Fibroblast of peridontal ligament (primary cell): ENCODE data around the gene GPRASP1.
"Not testable (repeated sequence)": the region's sequence is repeated elsewhere in the genome, so short reads cannot be mapped to it uniquely, and the experiment has no call there.

Experiments
- DNase-seq: peaks from one replicate; pipeline ENCODE4 v3.0.0-alpha.2; 2010; ENCODE audit errors: extremely low read depth

Gene GPRASP1, protein sequence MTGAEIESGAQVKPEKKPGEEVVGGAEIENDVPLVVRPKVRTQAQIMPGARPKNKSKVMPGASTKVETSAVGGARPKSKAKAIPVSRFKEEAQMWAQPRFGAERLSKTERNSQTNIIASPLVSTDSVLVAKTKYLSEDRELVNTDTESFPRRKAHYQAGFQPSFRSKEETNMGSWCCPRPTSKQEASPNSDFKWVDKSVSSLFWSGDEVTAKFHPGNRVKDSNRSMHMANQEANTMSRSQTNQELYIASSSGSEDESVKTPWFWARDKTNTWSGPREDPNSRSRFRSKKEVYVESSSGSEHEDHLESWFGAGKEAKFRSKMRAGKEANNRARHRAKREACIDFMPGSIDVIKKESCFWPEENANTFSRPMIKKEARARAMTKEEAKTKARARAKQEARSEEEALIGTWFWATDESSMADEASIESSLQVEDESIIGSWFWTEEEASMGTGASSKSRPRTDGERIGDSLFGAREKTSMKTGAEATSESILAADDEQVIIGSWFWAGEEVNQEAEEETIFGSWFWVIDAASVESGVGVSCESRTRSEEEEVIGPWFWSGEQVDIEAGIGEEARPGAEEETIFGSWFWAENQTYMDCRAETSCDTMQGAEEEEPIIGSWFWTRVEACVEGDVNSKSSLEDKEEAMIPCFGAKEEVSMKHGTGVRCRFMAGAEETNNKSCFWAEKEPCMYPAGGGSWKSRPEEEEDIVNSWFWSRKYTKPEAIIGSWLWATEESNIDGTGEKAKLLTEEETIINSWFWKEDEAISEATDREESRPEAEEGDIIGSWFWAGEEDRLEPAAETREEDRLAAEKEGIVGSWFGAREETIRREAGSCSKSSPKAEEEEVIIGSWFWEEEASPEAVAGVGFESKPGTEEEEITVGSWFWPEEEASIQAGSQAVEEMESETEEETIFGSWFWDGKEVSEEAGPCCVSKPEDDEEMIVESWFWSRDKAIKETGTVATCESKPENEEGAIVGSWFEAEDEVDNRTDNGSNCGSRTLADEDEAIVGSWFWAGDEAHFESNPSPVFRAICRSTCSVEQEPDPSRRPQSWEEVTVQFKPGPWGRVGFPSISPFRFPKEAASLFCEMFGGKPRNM (N-terminal part only)

DNA sequence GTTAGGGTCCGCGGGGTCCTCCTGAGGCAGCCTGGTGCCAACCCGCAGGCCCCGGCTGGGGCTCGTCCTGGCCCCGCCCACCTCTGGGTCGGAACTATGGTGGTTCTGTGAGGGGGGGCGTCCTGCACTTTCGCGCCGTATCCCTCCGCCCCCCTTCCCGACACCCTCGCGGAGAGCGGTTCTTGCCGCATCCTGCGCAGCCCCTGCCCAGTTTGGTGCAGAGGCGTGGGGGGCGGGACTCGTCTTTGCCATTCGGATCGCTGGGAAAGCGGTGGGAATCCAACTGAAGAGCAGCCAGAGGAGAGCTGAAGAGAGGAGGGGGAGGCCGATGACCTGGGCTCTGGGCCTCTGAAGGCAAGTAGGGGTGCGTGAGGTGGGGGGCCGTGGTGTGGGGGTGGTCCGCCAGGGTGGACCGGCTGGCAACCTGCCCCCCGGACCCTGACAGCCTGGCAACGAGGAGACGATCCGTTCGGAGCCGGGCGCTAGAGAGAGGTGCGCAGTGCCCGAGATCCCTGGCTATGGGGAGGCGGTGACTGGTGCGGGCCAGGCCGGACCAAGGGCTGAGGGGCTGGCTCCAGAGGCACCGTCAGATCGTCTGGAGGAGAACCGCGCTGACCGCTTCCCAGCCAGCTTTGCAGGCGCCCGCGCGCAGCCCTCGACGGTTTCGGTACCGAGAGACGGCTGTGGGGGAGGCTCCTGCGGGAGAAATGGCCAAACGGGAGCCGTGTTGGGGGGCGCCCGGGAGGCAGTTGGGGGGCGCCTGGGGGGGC lies at the start of gene GPRASP1:
GPRASP1 (plus strand) TSS at position 242 of the 770 bp plus-strand sequence. CDS start 2,431 bp downstream, outside the sequence.
- peak; percentile 27 for DNase-seq

DNA sequence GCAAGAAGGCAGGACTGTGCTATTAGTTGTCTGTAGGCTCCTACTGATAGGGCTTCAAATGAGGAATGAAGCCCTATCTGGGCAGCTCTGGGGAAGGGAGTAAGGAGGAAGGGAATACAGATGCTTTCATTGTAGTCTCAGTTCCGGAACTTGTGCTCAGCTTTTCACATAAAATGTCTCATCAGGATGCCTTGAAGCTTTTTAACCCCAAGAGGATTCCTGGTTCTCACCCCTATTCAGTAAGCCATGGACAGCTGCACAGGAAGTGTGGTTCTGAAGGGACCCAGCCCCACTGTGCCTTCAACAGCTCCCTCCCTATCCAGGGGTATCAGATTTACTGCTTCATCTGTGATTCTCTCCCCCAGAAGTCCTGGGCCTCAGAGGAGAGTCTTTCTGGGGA lies 47.0 kb upstream of the GPRASP1 start:
- DNase-seq: no peak

DNA sequence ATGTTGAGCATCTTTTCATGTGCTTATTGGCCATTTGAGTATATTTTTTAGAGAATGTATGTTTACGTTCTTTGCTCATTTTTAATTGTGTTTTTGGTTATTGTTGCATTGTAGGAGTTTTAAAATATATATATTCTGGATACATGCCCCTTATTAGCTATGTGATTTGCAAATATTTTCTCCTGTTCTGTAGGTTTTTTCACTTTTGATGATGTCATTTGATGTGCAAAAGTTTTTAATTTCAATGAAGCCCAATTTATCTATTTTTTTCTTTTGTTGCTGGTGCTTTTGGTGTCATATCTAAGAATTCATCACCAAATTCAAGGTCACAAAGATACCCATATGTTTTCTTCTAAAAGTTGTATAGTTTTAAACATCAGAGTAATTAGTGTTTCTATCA lies 45.2 kb upstream of the GPRASP1 start:
- no peak for DNase-seq

DNA sequence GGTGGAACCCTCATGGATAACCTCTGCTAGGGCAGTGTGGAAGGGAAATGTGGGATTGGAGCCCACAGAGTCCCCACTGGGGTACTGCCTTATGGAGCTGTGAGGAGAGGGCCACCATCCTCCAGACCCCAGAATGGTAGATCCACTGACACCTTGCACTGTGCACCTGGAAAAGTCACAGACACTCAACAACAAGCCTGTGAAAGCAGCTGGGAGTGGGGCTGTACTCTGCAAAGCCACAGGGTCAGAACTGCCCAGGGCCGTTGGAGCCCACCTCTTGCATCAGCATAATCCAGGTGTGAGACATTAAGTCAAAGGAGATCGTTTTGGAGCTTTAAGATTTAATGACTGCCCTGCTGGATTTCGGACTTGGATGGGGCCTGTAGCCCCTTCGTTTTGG lies 40.4 kb upstream of the GPRASP1 start:
- no peak for DNase-seq

DNA sequence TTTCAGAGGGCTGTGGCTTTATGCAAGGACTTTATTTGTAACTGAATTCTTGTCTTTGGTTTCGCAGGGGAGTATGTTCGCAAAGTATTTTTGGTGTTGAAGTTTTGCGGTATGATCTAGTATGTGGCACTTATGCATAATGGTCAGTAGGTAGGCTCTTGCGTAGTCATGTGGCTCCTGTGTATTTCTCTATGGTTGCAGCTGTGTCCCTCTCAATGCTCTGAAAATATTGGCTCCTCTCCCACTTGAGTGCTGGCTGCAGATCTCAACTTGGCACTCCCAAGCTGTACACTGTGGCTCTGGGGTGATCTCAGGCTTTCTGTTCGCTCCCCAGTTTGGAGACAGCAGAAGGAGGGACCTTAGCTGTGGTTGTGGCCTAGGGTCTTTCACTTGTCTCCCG lies 27.2 kb upstream of the GPRASP1 start:
- DNase-seq: peak; percentile 71

DNA sequence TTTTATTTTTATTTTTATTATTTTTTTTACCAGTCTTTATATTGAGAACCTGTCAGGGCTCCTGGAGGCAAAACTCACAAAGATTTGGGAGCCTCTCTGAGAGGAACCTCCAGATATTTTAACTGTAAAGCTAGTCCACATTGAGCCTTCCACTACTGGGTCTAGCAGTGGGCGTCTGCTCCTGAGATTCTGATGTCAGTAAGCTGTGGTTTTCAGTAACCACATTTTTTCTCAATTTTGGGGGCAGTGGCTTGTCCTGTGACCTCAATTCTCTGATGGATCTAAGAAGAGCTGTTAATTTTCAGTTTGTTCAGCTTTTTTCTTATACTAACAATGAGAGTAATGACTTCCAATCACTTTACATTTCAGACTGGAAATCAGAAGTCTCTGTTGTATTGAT lies 23.6 kb upstream of the GPRASP1 start:
- DNase-seq: no peak

DNA sequence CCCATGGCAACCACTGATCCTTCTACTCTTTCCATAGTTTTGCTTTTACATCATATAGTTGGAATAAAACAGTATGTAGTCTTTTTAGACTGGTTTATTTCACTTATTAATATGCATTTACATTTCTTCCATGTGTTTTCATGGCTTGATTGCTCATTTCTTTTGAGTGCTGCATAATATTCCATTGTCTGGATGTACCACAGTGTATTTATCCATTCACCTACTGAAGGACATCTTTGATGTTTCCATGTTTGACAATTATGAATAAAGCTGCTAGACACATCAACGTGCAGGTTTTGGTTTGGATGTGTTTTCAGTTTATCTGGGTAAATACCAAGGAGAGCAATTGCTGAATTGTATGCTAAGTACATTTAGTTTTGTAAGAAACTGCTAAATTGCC lies 13.7 kb upstream of the GPRASP1 start:
- no peak for DNase-seq

DNA sequence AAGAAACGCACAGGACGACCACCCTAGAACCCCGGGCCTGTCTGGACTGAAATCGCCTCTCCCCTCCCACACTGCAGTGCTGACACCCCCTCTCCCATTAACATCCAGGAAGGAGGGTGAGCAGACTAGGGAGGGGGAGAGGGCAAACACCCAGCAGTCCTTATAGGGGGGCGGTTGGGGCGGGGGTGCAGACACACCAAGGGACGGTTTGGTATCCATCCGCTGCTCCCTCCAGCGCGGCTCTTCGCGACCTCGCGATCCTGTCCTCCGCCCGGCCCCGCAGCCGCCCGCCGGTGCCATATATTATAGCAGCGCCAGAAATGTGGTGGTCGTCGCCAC lies 411 bp upstream of the GPRASP1 start:
- no peak for DNase-seq

DNA sequence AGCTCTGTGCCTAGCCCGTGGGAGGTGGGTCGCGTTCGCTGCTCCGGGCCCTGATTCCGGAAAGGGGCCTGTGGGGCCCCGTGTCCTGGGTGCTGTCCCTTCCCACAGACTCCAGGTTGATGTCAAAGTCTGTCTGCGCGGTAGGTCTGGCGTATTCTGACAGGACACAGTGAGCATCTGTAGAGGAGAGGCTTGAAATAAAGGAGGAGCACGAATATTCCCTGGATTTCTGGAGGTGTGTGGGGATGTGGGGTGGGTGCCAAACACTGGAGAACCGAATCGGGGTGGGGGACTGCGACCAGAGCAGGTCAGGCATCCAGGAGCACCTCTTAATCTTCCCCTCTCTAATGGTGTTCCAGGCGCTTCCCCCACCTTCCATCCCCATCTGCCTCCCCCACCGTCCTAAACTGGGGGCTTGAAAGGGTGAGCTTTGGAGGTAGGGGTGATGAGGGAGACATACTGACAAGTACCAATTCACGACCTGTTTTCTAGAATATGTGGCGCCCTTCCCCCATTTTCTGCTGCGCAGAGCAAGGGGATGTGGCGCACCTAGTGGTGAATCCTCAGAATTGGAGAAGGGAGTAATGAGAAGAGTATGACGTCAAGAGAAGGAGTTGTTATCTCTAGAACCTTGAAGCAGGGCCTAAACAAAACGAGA lies 877 bp downstream of the GPRASP1 start:
- DNase-seq: peak; percentile 45

DNA sequence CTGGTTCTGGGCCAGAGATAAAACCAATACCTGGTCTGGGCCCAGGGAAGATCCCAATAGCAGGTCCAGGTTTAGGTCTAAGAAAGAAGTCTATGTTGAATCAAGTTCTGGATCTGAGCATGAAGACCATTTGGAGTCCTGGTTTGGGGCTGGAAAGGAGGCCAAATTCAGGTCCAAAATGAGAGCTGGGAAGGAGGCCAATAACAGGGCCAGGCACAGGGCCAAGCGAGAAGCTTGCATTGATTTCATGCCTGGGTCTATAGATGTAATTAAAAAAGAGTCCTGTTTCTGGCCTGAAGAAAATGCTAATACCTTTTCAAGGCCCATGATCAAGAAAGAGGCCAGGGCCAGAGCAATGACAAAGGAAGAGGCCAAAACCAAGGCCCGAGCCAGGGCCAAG lies 3.4 kb downstream of the GPRASP1 start:
- DNase-seq: no peak

DNA sequence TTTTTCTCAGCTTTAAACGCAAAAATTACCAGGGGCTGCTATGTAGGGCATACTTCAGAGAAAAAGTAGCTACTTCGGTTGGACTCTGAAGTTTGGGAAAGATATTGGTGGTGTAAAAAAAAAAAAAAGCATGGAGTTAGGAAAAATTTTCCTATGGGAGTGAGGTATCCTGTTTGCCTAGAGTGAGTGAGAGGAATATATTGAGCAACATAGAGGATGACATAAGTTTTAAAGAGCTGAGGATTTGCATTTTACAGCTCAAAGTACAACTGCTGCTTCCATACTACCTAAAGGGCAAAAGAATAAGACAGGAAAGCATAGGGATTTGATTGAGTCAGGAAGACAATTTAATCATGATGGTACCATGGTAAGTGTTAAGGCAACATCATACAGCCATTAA lies 7.3 kb downstream of the GPRASP1 start:
- peak; percentile 18 for DNase-seq

DNA sequence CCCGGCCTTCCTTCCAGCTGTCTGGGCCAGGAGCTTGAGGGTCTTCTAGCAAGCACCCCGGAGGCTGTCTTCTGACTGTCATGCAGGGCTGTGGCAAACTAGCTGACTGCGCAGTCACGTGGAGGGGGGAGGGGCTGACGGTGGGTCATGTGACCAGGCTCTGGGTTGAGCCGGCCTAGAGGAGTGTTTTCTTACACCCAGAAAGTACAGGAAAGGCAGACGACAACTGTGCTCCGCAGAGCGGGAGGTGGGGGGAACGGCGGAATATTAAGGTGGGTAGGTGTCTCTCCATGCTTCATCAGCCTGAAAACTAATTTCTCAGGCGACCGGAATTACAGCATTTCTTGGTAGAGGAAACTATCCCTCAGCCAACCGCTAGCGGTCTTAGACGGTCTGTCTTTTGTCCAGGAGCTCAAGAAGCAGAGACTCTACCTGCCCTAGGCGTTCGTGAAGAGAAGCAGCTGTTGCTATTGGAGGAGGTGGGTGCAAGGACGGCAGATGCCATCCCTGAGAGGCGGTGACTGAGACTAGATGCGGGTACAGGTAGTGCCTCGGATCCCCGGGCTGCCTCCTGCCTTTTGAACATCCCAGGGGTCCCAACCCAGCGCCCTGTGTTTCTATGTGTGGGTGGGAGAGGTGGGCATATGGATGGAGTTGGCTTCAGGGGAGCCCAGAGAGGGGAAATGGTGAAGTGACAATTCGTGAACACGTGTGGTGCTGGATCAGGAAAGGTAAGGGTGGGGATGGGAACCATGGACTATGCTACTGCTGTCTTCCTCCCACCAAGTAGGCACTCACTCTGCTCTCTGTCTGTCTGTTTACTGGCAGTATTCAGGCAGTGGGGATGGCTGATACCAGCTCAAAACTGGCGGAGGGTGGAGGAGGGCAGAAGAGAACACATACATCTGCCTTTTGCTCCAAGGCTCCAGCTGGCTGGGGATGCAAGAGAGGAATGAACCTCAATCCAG lies 8.8 kb downstream of the GPRASP1 start:
- DNase-seq: peak; percentile 59

DNA sequence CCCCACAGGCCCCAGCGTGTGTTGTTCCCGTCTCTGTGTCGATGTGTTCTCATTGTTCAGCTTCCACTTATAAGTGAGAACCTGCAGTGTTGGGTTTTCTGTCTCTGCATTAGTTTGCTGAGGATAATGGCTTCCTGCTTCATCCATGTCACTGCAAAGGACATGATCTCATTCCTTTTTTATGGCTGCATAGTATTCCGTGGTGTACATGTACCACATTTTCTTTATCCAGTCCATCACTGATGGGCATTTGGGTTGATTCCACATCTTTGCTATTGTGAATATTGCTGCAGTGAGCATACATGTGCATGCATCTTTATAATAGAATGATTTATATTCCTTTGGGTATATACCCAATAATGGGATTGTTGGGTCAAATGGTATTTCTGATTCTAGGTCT lies 12.5 kb downstream of the GPRASP1 start:
- not testable (repeated sequence) for DNase-seq

DNA sequence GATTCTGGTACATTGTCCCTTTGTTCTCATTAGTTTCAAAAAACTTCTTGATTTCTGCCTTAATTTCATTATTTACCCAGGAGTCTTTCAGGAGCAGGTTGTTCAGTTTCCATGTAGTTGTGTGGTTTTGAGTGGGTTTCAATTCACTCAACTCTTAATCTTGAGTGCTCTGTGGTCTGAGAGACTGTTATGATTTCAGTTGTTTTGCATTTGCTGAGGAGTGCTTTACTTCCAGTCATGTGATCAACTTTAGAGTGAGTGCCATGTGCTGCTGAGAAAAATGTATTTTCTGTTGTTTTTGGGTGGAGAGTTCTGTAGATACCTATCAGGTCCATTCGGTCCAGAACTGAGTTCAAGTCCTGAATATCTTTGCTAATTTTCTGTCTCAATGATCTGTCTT lies 15.8 kb downstream of the GPRASP1 start:
- not testable (repeated sequence) for DNase-seq

DNA sequence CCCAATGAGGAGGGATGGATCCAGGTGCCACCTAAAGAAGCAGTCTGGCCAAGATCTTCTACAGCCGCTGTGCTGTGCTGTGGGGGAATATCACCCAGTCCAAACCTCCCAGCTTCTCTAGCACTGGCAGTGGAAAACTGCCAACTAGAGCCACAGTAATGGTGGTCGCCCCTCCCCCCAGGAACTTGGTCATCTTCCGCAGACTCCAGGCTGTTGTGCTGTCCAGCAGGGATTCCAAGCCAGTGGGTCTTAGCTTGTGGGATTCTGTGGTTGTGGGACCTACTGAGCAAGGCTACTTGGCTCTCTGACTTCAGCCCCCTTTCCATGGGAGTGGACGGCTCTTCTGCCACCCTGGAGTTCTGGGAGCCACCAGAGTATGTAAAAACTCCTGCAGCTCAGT lies 18.2 kb downstream of the GPRASP1 start:
- no peak for DNase-seq

DNA sequence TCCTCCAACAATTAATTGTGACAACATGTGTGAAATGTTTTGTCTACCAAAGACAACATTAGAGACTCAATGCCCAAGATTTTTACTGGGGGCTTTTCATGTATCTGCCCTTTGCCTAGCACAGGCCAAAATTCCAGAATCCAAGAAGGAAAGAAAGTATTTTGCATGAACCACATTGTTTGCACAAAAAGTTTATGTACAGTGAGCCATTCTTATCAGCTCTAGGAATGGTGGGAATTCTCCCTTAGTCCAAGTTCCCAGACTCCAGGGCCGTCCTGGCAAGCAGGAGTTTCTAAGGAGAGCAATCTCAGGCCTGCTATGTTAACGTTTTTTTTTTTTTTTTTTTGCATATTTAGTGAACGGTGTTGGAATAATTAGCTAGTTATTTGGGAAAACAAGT lies 21.6 kb downstream of the GPRASP1 start:
- DNase-seq: peak; percentile 30

DNA sequence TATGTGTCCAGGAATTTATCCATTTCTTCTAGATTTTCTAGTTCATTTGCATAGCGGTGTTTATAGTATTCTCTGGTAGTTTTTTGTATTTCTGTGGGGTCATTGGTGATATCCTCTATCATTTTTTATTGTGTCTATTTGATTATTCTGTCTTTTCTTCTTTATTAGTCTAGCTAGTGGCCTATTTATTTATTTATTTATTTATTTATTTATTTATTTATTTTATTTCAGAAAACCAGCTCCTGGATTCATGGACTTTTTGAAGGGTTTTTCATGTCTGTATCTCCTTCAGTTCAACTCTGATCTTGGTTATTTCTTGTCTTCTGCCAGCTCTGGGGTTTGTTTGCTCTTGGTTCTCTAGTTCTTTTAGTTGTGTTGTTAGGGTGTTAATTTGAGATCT lies 26.2 kb downstream of the GPRASP1 start:
- not testable (repeated sequence) for DNase-seq

DNA sequence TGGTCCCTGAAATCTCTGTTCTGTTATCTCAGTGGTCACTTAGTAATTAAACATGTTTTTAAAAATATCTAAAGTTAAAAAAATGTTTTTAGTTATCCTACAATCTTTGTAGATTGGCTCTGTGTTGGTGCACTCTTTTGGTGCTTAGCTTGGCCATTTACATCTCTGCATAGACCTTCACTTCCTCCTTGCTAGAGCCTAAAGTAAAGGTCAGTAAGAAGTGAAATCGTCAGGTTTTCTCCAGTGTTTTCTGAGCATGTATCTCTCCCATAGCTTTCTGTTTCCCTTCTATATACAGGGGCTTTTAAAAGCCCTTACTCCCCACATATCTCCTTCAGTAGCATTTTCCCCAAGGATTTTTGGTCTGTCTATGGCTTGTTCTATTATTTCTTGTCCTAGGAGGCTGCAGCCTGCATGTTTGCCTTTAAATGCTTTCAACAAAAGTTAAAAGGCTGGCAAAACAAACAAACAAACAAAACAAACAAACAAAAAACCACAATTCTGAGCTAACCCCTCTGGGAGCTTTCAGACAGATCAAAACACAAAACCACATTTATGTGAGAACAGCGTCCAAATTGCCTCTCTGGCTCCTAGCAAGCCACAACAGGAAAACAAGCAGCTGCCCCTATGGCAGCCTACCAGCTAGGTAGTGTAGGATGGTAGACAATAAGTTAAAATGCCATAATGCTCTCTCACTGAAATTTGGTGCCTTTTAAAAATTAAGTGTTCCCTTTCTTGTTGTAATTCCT lies 33.7 kb downstream of the GPRASP1 start:
- no peak for DNase-seq

DNA sequence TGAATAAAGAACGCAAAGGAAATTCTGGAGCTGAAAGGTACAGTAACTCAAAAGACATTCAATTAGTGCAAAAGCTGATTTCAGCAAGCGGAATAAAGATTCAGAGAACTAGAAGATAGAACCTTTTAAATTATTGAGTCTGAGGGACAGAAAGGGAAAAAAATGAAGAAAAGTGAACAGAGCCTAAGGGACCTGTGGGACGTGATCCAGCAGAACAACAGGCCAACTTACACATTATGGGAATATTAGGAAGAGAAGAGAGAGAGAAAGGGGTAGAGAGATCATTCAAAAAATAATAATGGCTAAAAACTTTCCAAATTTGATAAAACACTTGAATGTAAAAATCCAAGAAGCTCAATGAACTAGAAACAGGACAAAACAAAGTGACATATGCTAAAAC lies 43.5 kb downstream of the GPRASP1 start:
- DNase-seq: no peak
